AG04450 (cell line): Measurements from ENCODE around the gene DPYD. TPM values are rescaled to one million over a fixed set of nuclear protein-coding genes. Genes with fewer than 3 reads are reported as not detected.

ENCODE experiments used
- CTCF ChIA-PET: fragments of 300-600, 350-600 bp; formaldehyde crosslinking; extraction: SDS; loops from one replicate; lab custom pipeline; 2022; ENCODE audit warnings: antibody characterized with exemption, inconsistent platforms; lab: Charles Lee
- POLR2A ChIA-PET: fragments of 350-600 bp; formaldehyde crosslinking; extraction: SDS; loops from one replicate; lab custom pipeline; 2021; ENCODE audit warnings: antibody characterized with exemption, inconsistent platforms; lab: Yijun Ruan, JAX
- DNase-seq: peaks from one replicate; pipeline ENCODE4 v3.0.0-alpha.2; 2011; ENCODE audit warnings: low read depth, low spot score
- H3K27ac ChIP-seq: one replicate; pipeline ENCODE4 v1.5.1; 2012; ENCODE audit warnings: low read depth, low read length, control low read depth
- H3K27me3 ChIP-seq: one replicate; pipeline ENCODE4 v1.6.0; 2012; ENCODE audit warnings: low read length; ENCODE audit not compliant: control insufficient read depth, insufficient read depth
- H3K4me3 ChIP-seq: 2 replicates; pipeline ENCODE4 v1.5.1; 2011; ENCODE audit warnings: mild to moderate bottlenecking, low read depth, low read length, control low read depth
- H3K9me3 ChIP-seq: 2 replicates; pipeline ENCODE4 v1.5.1; 2012; ENCODE audit warnings: low read length; ENCODE audit not compliant: control insufficient read depth, insufficient read depth
- CTCF ChIP-seq: IDR thresholded peaks from 2 replicates; pipeline ENCODE4 v1.5.1; 2011; ENCODE audit warnings: low read depth, low read length, control low read depth, inconsistent platforms
- polyA plus RNA-seq: library from polyadenylated mRNA; depleted of rRNA; stranded (reverse); fragments of >200 nt; gene quantifications from 2 replicates; pipeline ENCODE4 v1.2.3, GENCODE V29; 2011

Gene DPYD
- polyA plus RNA-seq, 1 experiment = 21.4 TPM

- Histone ChIP-seq H3K27me3 (no peaks in the 10 kb centered on the region), H3K4me3 (no peak overlapping the region), H3K27ac (no peak overlapping the region), H3K9me3 (no peaks in the 10 kb centered on the region)
- ChIA-PET CTCF (no interaction called here), POLR2A (no interaction called here)
- TF ChIP-seq CTCF = no peak
- DNase-seq = no peak
Measured at GRCh38 chr1:97423403-97423802, 497.4 kb downstream of the DPYD start.

- no peak for TF ChIP-seq CTCF
- DNase-seq = no peak
- POLR2A ChIA-PET = interaction anchor here (0.6 kb wide), 1 partner anchor 624 kb away, joined by 3 read pairs; no protein-coding TSS in a partner anchor
- Histone ChIP-seq H3K4me3 (no peak overlapping the region), H3K27me3 (no peaks in the 10 kb centered on the region), H3K27ac (no peak overlapping the region), H3K9me3 (no peaks in the 10 kb centered on the region)
- CTCF ChIA-PET = no interaction called here
Measured at GRCh38 chr1:97417661-97418060, 503.2 kb downstream of the DPYD start.

- no peak overlapping the region for H3K27ac ChIP-seq
- ChIA-PET POLR2A (no interaction called here), CTCF (no interaction called here)
- H3K27me3 ChIP-seq = no peaks in the 10 kb centered on the region
- no peaks in the 10 kb centered on the region for H3K9me3 ChIP-seq
- no peak for TF ChIP-seq CTCF
- DNase-seq = no peak
- no peak overlapping the region for H3K4me3 ChIP-seq
Measured at GRCh38 chr1:97414682-97415312, 506.0 kb downstream of the DPYD start.

GRCh38 chr1:97412737-97413136, 508.1 kb downstream of the DPYD start:
- Histone ChIP-seq H3K4me3 (no peak overlapping the region), H3K27ac (no peak overlapping the region), H3K27me3 (no peaks in the 10 kb centered on the region), H3K9me3 (no peaks in the 10 kb centered on the region)
- DNase-seq = no peak
- POLR2A ChIA-PET = no interaction called here
- no peak for TF ChIP-seq CTCF
- CTCF ChIA-PET = no interaction called here

- ChIA-PET CTCF (no interaction called here), POLR2A (no interaction called here)
- no peaks in the 10 kb centered on the region for H3K27me3 ChIP-seq
- H3K9me3 ChIP-seq = no peaks in the 10 kb centered on the region
- TF ChIP-seq CTCF = no peak
- no peak for DNase-seq
- no peak overlapping the region for H3K27ac ChIP-seq
- H3K4me3 ChIP-seq = no peak overlapping the region
Measured at GRCh38 chr1:97412166-97412565, 508.7 kb downstream of the DPYD start.
